ENCODE measurements around the gene TRIM66. TPM values are rescaled to one million over a fixed set of nuclear protein-coding genes. Genes with fewer than 3 reads are reported as not detected.

TRIM66 gene
- total RNA-seq, 1 donor from 2014 or later, result 59.5 TPM

DNA sequence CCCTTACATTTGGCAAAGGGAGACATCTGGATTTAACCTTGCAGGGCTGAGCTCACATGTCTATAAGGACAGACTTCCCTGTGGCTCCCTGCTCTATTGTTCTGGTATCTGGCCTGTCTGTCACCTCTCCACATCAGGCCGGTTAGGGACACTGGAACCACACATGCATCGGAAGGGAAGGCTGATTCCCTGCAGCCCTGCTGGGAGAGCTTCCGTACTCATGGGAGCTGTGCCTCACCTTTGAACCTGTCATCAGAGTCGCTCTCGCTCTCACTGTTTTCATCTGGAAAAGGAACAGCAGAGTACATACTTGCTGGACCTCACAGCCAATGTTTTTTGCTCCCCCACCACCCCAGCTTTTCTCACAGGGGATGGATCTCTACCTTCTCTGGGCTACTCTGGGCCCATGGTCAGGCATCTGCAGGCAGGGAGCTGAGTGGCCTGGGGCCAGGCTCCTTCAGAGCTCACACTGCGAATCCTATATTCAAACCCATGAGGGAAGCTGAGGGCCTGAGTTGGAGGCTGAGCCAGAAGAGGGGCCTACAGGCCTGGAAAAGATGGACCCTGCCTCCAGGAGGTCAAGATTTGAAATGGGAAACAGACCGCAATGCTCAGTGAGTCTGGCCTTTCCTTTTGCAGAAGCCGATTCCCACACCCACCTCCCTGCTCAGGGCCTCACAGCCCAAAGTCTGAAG, 31.4 kb upstream of the TRIM66 start:
- H3K27me3 Mint-ChIP-seq (ENCODE audit: unreplicated experiment), result peaks cover 2% of the 10 kb centered on the region
- H3K9me3 Mint-ChIP-seq (ENCODE audit: unreplicated experiment), result no peaks in the 10 kb centered on the region
- no peak for DNase-seq
- H3K36me3 Mint-ChIP-seq (ENCODE audit: unreplicated experiment), result no peaks in the 10 kb centered on the region
- no peak overlapping the region for H3K27ac Mint-ChIP-seq (ENCODE audit: unreplicated experiment)
- peaks cover 2% of the 10 kb centered on the region for H3K4me1 Mint-ChIP-seq (ENCODE audit: low read depth, unreplicated experiment)
- TF ChIP-seq, protein P1, sequence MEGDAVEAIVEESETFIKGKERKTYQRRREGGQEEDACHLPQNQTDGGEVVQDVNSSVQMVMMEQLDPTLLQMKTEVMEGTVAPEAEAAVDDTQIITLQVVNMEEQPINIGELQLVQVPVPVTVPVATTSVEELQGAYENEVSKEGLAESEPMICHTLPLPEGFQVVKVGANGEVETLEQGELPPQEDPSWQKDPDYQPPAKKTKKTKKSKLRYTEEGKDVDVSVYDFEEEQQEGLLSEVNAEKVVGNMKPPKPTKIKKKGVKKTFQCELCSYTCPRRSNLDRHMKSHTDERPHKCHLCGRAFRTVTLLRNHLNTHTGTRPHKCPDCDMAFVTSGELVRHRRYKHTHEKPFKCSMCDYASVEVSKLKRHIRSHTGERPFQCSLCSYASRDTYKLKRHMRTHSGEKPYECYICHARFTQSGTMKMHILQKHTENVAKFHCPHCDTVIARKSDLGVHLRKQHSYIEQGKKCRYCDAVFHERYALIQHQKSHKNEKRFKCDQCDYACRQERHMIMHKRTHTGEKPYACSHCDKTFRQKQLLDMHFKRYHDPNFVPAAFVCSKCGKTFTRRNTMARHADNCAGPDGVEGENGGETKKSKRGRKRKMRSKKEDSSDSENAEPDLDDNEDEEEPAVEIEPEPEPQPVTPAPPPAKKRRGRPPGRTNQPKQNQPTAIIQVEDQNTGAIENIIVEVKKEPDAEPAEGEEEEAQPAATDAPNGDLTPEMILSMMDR (IDR thresholded peaks at IDR 0.05; ENCODE audit: partially characterized antibody, unreplicated experiment), result no peak
- no peak overlapping the region for H3K4me3 Mint-ChIP-seq (ENCODE audit: unreplicated experiment)

DNA sequence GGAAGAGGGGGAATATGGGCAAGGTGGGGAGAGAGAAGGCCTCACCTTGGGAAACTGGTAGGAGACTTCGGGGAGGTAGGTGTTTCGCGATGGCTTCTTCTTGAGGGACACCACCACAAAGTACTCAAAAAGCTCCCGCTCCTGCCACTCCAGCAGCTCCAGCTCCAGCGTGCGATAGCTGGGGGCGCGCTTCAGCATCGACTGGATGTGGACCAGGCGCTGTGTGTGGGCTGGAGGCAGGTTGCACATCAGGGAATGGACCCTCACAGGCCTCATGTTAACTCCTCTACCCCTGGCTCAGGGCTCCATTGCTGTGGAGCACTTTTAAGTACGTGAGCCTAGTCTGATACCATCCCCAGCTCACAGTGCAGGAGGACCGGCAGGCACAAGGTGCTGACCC, 30.0 kb upstream of the TRIM66 start:
- no peak overlapping the region for H3K27ac Mint-ChIP-seq (ENCODE audit: unreplicated experiment)
- peaks cover 2% of the 10 kb centered on the region for H3K27me3 Mint-ChIP-seq (ENCODE audit: unreplicated experiment)
- no peaks in the 10 kb centered on the region for H3K36me3 Mint-ChIP-seq (ENCODE audit: unreplicated experiment)
- DNase-seq, result no peak
- no peak overlapping the region for H3K4me3 Mint-ChIP-seq (ENCODE audit: unreplicated experiment)
- H3K9me3 Mint-ChIP-seq (ENCODE audit: unreplicated experiment), result no peaks in the 10 kb centered on the region
- TF ChIP-seq, protein P1 (IDR thresholded peaks at IDR 0.05; ENCODE audit: partially characterized antibody, unreplicated experiment), result no peak
- peaks cover 2% of the 10 kb centered on the region for H3K4me1 Mint-ChIP-seq (ENCODE audit: low read depth, unreplicated experiment)

DNA sequence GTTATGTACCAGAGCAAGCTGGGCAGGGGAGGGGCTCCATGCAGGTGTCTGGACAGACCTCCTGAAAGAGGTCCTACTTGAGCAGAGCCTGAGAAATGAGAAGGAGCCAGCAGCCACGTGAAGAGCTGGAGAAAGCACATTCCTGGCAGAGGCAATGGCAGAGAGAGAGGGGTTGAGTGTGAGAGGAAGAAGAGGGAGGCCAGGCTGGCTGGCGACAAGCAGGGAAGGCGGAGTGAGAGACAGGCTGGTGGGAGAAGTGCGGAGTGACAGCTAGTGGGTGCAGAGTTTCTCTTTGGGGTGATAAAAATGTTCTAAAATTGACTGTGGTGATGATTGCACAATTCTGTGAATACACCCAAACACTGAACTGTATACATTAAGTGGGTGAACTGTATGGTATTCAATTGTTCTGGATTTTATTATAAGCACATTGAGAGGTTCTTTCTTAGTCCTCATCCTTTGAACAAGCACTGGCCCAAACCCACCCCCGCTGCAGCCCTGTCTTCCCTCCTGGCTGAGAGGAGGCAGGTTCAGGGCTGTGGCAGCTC, 29.5 kb upstream of the TRIM66 start:
- Mint-ChIP-seq H3K4me1 (ENCODE audit: low read depth, unreplicated experiment) (peaks cover 2% of the 10 kb centered on the region), H3K27ac (ENCODE audit: unreplicated experiment) (no peak overlapping the region), H3K36me3 (ENCODE audit: unreplicated experiment) (no peaks in the 10 kb centered on the region), H3K9me3 (ENCODE audit: unreplicated experiment) (no peaks in the 10 kb centered on the region), H3K4me3 (ENCODE audit: unreplicated experiment) (no peak overlapping the region), H3K27me3 (ENCODE audit: unreplicated experiment) (peaks cover 2% of the 10 kb centered on the region)
- TF ChIP-seq, protein P1 (IDR thresholded peaks at IDR 0.05; ENCODE audit: partially characterized antibody, unreplicated experiment), result no peak
- no peak for DNase-seq

DNA sequence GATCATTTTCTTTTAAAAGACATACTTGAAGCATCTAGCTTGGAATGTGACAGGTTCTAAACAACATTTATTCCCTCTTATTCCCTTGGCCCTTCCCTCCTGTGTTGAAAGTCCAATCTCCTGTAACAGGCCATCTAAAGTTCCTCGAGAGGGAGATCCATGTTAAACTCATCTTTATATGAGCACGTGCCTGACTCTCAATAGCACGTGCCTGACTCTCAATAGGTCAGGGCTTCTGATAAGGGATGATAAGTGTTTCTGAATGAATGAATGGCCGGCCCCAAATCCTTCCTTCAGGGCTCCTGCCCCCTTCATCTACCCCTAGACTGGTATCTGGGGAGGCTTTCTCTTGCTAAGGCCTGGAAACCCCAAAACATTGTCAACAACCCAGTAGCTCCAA, 27.3 kb upstream of the TRIM66 start:
- Mint-ChIP-seq H3K9me3 (ENCODE audit: unreplicated experiment) (peaks cover 2% of the 10 kb centered on the region), H3K4me1 (ENCODE audit: low read depth, unreplicated experiment) (peaks cover 2% of the 10 kb centered on the region), H3K27me3 (ENCODE audit: unreplicated experiment) (peaks cover 2% of the 10 kb centered on the region), H3K27ac (ENCODE audit: unreplicated experiment) (peak overlapping the region; percentile 25), H3K36me3 (ENCODE audit: unreplicated experiment) (no peaks in the 10 kb centered on the region), H3K4me3 (ENCODE audit: unreplicated experiment) (no peak overlapping the region)
- TF ChIP-seq, protein P1 (IDR thresholded peaks at IDR 0.05; ENCODE audit: partially characterized antibody, unreplicated experiment), result no peak
- DNase-seq, result no peak

DNA sequence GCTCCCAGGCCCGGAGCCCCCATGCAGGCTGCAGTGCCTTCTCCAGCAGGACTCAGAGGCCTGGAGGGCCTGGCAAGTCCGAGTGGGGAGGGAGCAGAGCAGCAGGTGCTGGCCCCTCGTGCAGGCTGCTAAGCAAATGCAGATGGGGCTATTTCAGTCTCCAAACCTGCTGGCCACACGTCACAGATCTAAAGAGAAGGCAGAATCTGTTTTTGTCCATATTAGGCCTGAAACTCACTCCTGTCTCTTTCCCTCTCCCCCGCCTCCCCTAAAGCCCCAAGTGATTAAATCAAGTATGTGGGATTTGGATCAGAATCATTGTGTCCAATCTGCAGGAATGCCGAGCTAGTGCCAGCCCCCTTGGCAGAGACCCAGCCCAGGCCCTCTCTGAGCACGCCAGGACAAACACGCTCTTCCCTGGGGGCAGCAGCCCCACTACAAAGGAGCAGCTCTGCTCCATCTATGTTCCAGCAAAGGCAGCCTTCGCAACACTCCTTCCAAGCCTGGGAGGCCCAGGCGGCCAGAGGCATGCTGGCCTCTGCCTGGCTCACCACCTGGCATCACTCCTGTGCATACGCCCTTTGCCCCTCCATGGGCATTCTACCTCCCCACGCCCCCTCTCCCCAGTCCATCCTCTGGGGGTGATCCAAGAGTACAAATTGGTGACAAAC, 26.7 kb upstream of the TRIM66 start:
- Mint-ChIP-seq H3K36me3 (ENCODE audit: unreplicated experiment) (no peaks in the 10 kb centered on the region), H3K27ac (ENCODE audit: unreplicated experiment) (peak overlapping the region; percentile 50), H3K4me1 (ENCODE audit: low read depth, unreplicated experiment) (no peaks in the 10 kb centered on the region), H3K27me3 (ENCODE audit: unreplicated experiment) (peaks cover 2% of the 10 kb centered on the region), H3K4me3 (ENCODE audit: unreplicated experiment) (no peak overlapping the region), H3K9me3 (ENCODE audit: unreplicated experiment) (peaks cover 2% of the 10 kb centered on the region)
- DNase-seq, result no peak
- TF ChIP-seq, protein P1 (IDR thresholded peaks at IDR 0.05; ENCODE audit: partially characterized antibody, unreplicated experiment), result no peak
